IMR-90 (cell line): ENCODE results near the gene ELAVL1. TPM values are rescaled to one million over a fixed set of nuclear protein-coding genes. Genes with fewer than 3 reads are reported as not detected.

ENCODE experiments used
- ATAC-seq: fragments of 200-7000 bp; cut with Tn5 transposase; 2 replicates; pipeline ENCODE4 v1.9.1; 2020; ENCODE audit warnings: low read depth, mild to moderate bottlenecking, moderate library complexity
- BruUV-seq: library from RNA; stranded (reverse); fragments of 400-500 nt; replicated peaks from 2 replicates; lab custom pipeline; 2021; lab: Mats Ljungman, UMichigan
- CTCF ChIA-PET: fragments of 300-600 bp; formaldehyde crosslinking; extraction: SDS; loops from one replicate; lab custom pipeline; 2021; ENCODE audit warnings: antibody characterized with exemption; lab: Yijun Ruan, JAX
- POLR2A ChIA-PET: fragments of 300-600 bp; sonication (Branson Sonifier 250); formaldehyde crosslinking; loops from one replicate; lab custom pipeline; 2022; ENCODE audit warnings: antibody characterized with exemption; ENCODE audit not compliant: unreplicated experiment; lab: Charles Lee
- DNase-seq: peaks from one replicate; pipeline ENCODE4 v3.0.0; 2013
- H2AFZ ChIP-seq: replicated peaks from 2 replicates; pipeline ENCODE3; 2013; ENCODE audit warnings: low read length, mild to moderate bottlenecking; ENCODE audit not compliant: poor library complexity
- H2AK5ac ChIP-seq: 2 replicates; pipeline ENCODE4 v1.6.1; 2013; ENCODE audit warnings: low read depth, low read length, inconsistent platforms
- H2AK9ac ChIP-seq: replicated peaks from 2 replicates; pipeline ENCODE3; 2013; ENCODE audit warnings: mild to moderate bottlenecking, low read depth, low read length, moderate library complexity; ENCODE audit not compliant: poor library complexity
- H2BK120ac ChIP-seq: 2 replicates; pipeline ENCODE4 v1.6.1; 2013; ENCODE audit warnings: low read depth, low read length, inconsistent platforms
- H2BK15ac ChIP-seq: 3 replicates; pipeline ENCODE4 v1.6.1; 2013; ENCODE audit warnings: low read depth, low read length, inconsistent platforms
- H2BK20ac ChIP-seq: 2 replicates; pipeline ENCODE4 v1.6.1; 2013; ENCODE audit warnings: low read depth, mild to moderate bottlenecking, inconsistent platforms, low read length, moderate library complexity
- H2BK5ac ChIP-seq: 2 replicates; pipeline ENCODE4 v1.6.1; 2013; ENCODE audit warnings: mild to moderate bottlenecking, low read depth, low read length, inconsistent platforms; ENCODE audit not compliant: poor library complexity, severe bottlenecking
- H3K14ac ChIP-seq: replicated peaks from 2 replicates; pipeline ENCODE4 v1.6.1; 2013; ENCODE audit warnings: low read depth, low read length, inconsistent platforms
- H3K18ac ChIP-seq: 2 replicates; pipeline ENCODE4 v1.6.1; 2013; ENCODE audit warnings: low read depth, low read length, control low read depth
- H3K23ac ChIP-seq: 2 replicates; pipeline ENCODE4 v1.6.1; 2013; ENCODE audit warnings: low read depth, low read length, inconsistent platforms
- H3K27ac ChIP-seq: 2 replicates; pipeline ENCODE4 v1.5.1; 2013; ENCODE audit warnings: mild to moderate bottlenecking, control low read depth, low read length; ENCODE audit not compliant: insufficient read depth
- H3K27me3 ChIP-seq: 2 replicates; pipeline ENCODE4 v1.6.1; 2013; ENCODE audit warnings: low read length; ENCODE audit not compliant: control insufficient read depth, insufficient read depth
- H3K36me3 ChIP-seq: 2 replicates; pipeline ENCODE4 v1.6.1; 2013; ENCODE audit warnings: low read length, mixed read lengths; ENCODE audit not compliant: control insufficient read depth, insufficient read depth
- H3K4ac ChIP-seq: 2 replicates; pipeline ENCODE4 v1.6.1; 2013; ENCODE audit warnings: low read depth, low read length, inconsistent platforms
- H3K4me1 ChIP-seq: 2 replicates; pipeline ENCODE4 v1.6.1; 2013; ENCODE audit warnings: low read length, mixed read lengths; ENCODE audit not compliant: control insufficient read depth, insufficient read depth
- H3K4me2 ChIP-seq: 2 replicates; pipeline ENCODE4 v1.6.1; 2013; ENCODE audit warnings: low read depth, mild to moderate bottlenecking, control low read depth, low read length, moderate library complexity
- H3K4me3 ChIP-seq: 2 replicates; pipeline ENCODE4 v1.5.1; 2013; ENCODE audit warnings: low read depth, mild to moderate bottlenecking, control low read depth, low read length, moderate library complexity; ENCODE audit not compliant: insufficient read depth
- H3K56ac ChIP-seq: 2 replicates; pipeline ENCODE4 v1.6.1; 2013; ENCODE audit warnings: low read length, inconsistent platforms; ENCODE audit not compliant: insufficient read depth; ENCODE audit errors: extremely low read depth
- H3K79me1 ChIP-seq, 2 experiments: 2 replicates each; pipeline ENCODE4 v1.6.1; 2013; ENCODE audit warnings: low read length in 2 of 2, inconsistent platforms in 1 of 2, low read depth in 1 of 2
- H3K9ac ChIP-seq: 2 replicates; pipeline ENCODE4 v1.6.1; 2013; ENCODE audit warnings: low read depth, low read length, control low read depth
- H3K9me1 ChIP-seq: 2 replicates; pipeline ENCODE4 v1.6.1; 2013; ENCODE audit warnings: low read length, inconsistent platforms; ENCODE audit not compliant: insufficient read depth
- H3K9me3 ChIP-seq: 2 replicates; pipeline ENCODE4 v1.6.1; 2013; ENCODE audit warnings: low read length; ENCODE audit not compliant: control insufficient read depth, insufficient read depth
- H4K20me1 ChIP-seq: 2 replicates; pipeline ENCODE4 v1.6.1; 2013; ENCODE audit warnings: low read length, inconsistent platforms; ENCODE audit not compliant: insufficient read depth
- H4K5ac ChIP-seq: 2 replicates; pipeline ENCODE4 v1.6.1; 2013; ENCODE audit warnings: mild to moderate bottlenecking, low read depth, low read length, control low read depth
- H4K8ac ChIP-seq, 2 experiments: 2 replicates each; pipeline ENCODE4 v1.6.1; 2013; ENCODE audit warnings: low read depth in 2 of 2, low read length in 2 of 2, control low read depth in 1 of 2, inconsistent platforms in 1 of 2
- H4K91ac ChIP-seq: 2 replicates; pipeline ENCODE4 v1.6.1; 2013; ENCODE audit warnings: low read depth, low read length, inconsistent platforms; ENCODE audit not compliant: insufficient read depth
- BHLHE40 ChIP-seq: fragments of 150-350 bp; IDR thresholded peaks from 2 replicates; pipeline ENCODE4 v1.6.1; 2016; ENCODE audit warnings: mild to moderate bottlenecking, low read depth, low read length
- CTCF ChIP-seq: conservative IDR thresholded peaks from 2 replicates; pipeline ENCODE4 v1.5.1; 2012; ENCODE audit warnings: mild to moderate bottlenecking, low read depth, low read length, improper control_type of control experiment
- MAFK ChIP-seq: IDR thresholded peaks from 2 replicates; pipeline ENCODE4 v1.6.1; 2012; ENCODE audit warnings: low read depth, low read length, improper control_type of control experiment
- MAZ ChIP-seq: IDR thresholded peaks from 2 replicates; pipeline ENCODE4 v1.6.1; 2012; ENCODE audit warnings: low read depth, mild to moderate bottlenecking, low read length, improper control_type of control experiment, moderate library complexity, borderline replicate concordance
- POLR2A ChIP-seq: IDR thresholded peaks from 2 replicates; pipeline ENCODE4 v1.6.1; 2012; ENCODE audit warnings: mild to moderate bottlenecking, low read depth, low read length
- SMC3 ChIP-seq: fragments of 150-350 bp; IDR thresholded peaks from 2 replicates; pipeline ENCODE4 v1.6.1; 2016; ENCODE audit warnings: low read depth, mild to moderate bottlenecking, antibody characterized with exemption, low read length, moderate library complexity
- WGBS, 2 experiments: methylation state at CpG; one replicate each; pipeline versions ENCODE4 v1.1.5 to v1.1.7; 2013; ENCODE audit warnings: missing lambda C conversion rate in 2 of 2; ENCODE audit not compliant: insufficient read length in 1 of 2; ENCODE audit errors: extremely low coverage in 2 of 2; 5-methylcytosine and 5-hydroxymethylcytosine counted together
- dilution Hi-C: fragments of 300-500 bp; cut with HindIII; formaldehyde crosslinking; loops from one replicate; pipeline ENCODE4 v1.14.3; 2018; ENCODE audit warnings: low sequenced_read_pairs; ENCODE audit not compliant: unreplicated experiment
- in situ Hi-C: fragments of 300-500 bp; cut with MboI; formaldehyde crosslinking; loops from 3 replicates; pipeline ENCODE4 v1.14.3; 2019; ENCODE audit warnings: low sequenced_read_pairs, inconsistent platforms, mixed read lengths
- intact Hi-C: fragments of 100-400 bp; cut with micrococcal nuclease; formaldehyde crosslinking; loops from 2 replicates; pipeline ENCODE4 v1.10.0; 2022
- polyA plus RNA-seq, 3 experiments: library from polyadenylated mRNA; depleted of rRNA; stranded (reverse); fragments of >200 nt; gene quantifications; 2 replicates each; pipeline ENCODE4 v1.2.3, GENCODE V29; 2012; ENCODE audit warnings: low replicate concordance in 1 of 3
- total RNA-seq: library from RNA; depleted of rRNA; stranded (reverse); fragments of >200 nt; gene quantifications from 2 replicates; pipeline ENCODE4 v1.2.3, GENCODE V29; 2012

The ELAVL1 gene
- total and polyA plus RNA-seq, 2 of the 4 experiments (the other 2 are of a cell fraction), result 55.6 to 59.0 TPM

GRCh38 chr19:8039231-8039630 lies 33.8 kb upstream of the ELAVL1 start:
- no TSS peak for BruUV-seq
- Histone ChIP-seq H3K23ac (no peak overlapping the region), H2AFZ (no peak overlapping the region), H3K4me3 (no peak overlapping the region), H3K4me2 (no peak overlapping the region), H4K91ac (no peak overlapping the region), H3K4ac (no peak overlapping the region), H3K27ac (no peak overlapping the region), H3K36me3 (no peaks in the 10 kb centered on the region), H3K9ac (no peak overlapping the region), H2AK5ac (no peak overlapping the region), H4K20me1 (no peaks in the 10 kb centered on the region), H2BK20ac (no peak overlapping the region), H2BK5ac (no peak overlapping the region), H2AK9ac (no peak overlapping the region), H2BK15ac (no peak overlapping the region), H3K18ac (no peak overlapping the region), H3K56ac (no peak overlapping the region), H3K4me1 (no peaks in the 10 kb centered on the region), H3K9me1 (no peaks in the 10 kb centered on the region), H3K14ac (no peak overlapping the region), H2BK120ac (no peak overlapping the region), H3K27me3 (peaks cover 12% of the 10 kb centered on the region; the same call in 1 of the 2 replicates), H3K9me3 (no peaks in the 10 kb centered on the region), H4K5ac (no peak overlapping the region), H3K79me1 (no peaks in the 10 kb centered on the region), H4K8ac (no peak overlapping the region)
- DNase-seq (no peak), ATAC-seq (no peak)
- intact Hi-C loops, result no loop called here
- in situ Hi-C loops, result no loop called here
- no peak for TF ChIP-seq SMC3
- no peak for TF ChIP-seq MAZ
- no peak for TF ChIP-seq CTCF
- TF ChIP-seq MAFK, result no peak
- no peak for TF ChIP-seq POLR2A
- TF ChIP-seq BHLHE40, result no peak
- POLR2A ChIA-PET, result no interaction called here
- dilution Hi-C loops, result no loop called here
- 100% methylated on average over 2 of the region's 3 CpGs; no CpG with 5 or more reads in 1 of the 2 experiments for WGBS, 2 experiments
- CTCF ChIA-PET, result no interaction called here
